SH-SY5Y (cell line): ENCODE data around the gene JAKMIP1.

Source experiments
- GATA2 ChIP-seq: IDR thresholded peaks from 2 replicates; pipeline ENCODE4 v1.6.1; 2011; ENCODE audit warnings: mild to moderate bottlenecking, low read depth, low read length
- GATA3 ChIP-seq: IDR thresholded peaks from 2 replicates; pipeline ENCODE4 v1.6.1; 2011; ENCODE audit warnings: low read depth, mild to moderate bottlenecking, low read length, moderate library complexity

GRCh38 chr4:6114181-6114580, 86.2 kb downstream of the JAKMIP1 start:
- TF ChIP-seq GATA2 (no peak), GATA3 (no peak)
